Prostate gland (tissue), 2 donors: ENCODE measurements around the gene SMPD2.
"Not testable (repeated sequence)": the region's sequence is repeated elsewhere in the genome, so short reads cannot be mapped to it uniquely, and the experiment has no call there.

Source experiments
- POLR2AphosphoS5 ChIP-seq: sonication (generic); formaldehyde crosslinking; IDR thresholded peaks from one replicate; pipeline ENCODE4 v1.6.1; 2017; ENCODE audit warnings: antibody characterized with exemption
- TF ChIP-seq, protein P1 (sequence below), 4 experiments: fragments of 200-600 bp in 2 of 4; fragments of 450-650 bp in 2 of 4; sonication (generic) in 2 of 4; IDR thresholded peaks; 1 replicate in 3 of 4; 2 replicates in 1 of 4; pipeline ENCODE4 v1.5.1; 2016 to 2019; ENCODE audit warnings: antibody characterized with exemption in 4 of 4, mild to moderate bottlenecking in 2 of 4, moderate library complexity in 2 of 4

DNA sequence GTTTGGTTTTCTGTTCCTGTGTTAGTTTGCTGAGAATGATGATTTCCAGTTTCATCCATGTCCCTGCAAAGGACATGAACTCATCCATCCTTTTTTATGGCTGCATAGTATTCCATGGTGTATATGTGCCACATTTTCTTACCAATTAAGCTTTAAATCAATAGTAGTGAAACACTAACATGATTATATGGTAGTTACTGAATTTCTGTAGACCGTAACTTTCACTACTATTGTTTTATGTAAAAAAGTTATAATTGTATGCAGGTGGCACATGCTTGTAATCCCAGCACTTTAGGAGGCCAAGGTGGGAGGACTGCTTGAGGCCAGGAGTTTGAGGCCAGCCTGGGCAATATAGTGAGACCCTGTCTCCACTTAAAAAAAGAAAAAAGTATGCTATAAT, 20.7 kb downstream of the SMPD2 start:
- TF ChIP-seq, protein P1, sequence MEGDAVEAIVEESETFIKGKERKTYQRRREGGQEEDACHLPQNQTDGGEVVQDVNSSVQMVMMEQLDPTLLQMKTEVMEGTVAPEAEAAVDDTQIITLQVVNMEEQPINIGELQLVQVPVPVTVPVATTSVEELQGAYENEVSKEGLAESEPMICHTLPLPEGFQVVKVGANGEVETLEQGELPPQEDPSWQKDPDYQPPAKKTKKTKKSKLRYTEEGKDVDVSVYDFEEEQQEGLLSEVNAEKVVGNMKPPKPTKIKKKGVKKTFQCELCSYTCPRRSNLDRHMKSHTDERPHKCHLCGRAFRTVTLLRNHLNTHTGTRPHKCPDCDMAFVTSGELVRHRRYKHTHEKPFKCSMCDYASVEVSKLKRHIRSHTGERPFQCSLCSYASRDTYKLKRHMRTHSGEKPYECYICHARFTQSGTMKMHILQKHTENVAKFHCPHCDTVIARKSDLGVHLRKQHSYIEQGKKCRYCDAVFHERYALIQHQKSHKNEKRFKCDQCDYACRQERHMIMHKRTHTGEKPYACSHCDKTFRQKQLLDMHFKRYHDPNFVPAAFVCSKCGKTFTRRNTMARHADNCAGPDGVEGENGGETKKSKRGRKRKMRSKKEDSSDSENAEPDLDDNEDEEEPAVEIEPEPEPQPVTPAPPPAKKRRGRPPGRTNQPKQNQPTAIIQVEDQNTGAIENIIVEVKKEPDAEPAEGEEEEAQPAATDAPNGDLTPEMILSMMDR (IDR thresholded peaks at IDR 0.05) = not testable (repeated sequence)
- not testable (repeated sequence) for TF ChIP-seq POLR2AphosphoS5
